ENCODE measurements around the gene ABR. TPM values are rescaled to one million over a fixed set of nuclear protein-coding genes. Genes with fewer than 3 reads are reported as not detected.

ABR gene
- total RNA-seq, 1 donor from 2014 or later = 195 TPM

DNA sequence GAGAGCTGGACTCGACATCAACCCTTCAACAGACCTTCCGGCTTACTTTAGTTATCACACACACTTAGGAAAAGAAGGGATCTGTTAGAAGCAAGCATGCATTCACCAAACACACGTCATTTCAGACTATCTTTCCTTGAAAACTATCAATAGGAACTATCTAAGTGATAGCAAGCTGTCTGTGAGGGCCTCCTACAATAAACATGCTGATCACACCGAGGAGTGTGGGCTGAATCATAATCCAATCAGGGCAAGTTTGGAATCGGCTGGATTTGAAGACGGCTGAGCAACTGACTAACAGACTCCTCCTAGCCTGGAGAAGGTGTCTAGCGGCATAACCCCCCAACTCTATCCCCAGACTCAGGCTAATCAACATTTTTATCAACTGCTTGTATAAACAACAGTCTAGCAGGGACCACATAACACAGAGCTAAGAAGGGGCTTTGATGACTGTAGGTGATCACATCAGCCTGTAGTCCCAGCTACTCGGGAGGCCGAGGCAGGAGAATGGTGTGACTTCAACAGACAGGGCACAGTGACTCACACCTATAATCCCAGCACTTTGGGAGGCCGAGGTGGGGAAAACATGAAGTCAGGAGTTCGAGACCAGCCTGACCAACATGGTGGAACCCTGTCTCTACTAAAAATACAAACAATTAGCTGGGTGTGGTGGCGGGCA is 214.3 kb downstream of the ABR start:
- H3K4me3 ChIP-seq (ENCODE audit: low read depth, low read length) = no peak overlapping the region
- DNase-seq (ENCODE audit: low read depth) = no peak
- no peak for TF ChIP-seq CTCF (conservative IDR thresholded peaks at IDR 0.05; ENCODE audit: low read depth, low read length)

GRCh38 chr17:964876-965275 is 214.9 kb downstream of the ABR start:
- no peak for DNase-seq (ENCODE audit: low read depth)
- H3K4me3 ChIP-seq (ENCODE audit: low read depth, low read length) = no peak overlapping the region
- no peak for TF ChIP-seq CTCF (conservative IDR thresholded peaks at IDR 0.05; ENCODE audit: low read depth, low read length)

GRCh38 chr17:962670-963069 is 217.1 kb downstream of the ABR start:
- H3K4me3 ChIP-seq (ENCODE audit: low read depth, low read length) = no peak overlapping the region
- no peak for DNase-seq (ENCODE audit: low read depth)
- no peak for TF ChIP-seq CTCF (conservative IDR thresholded peaks at IDR 0.05; ENCODE audit: low read depth, low read length)

GRCh38 chr17:962166-962565 is 217.6 kb downstream of the ABR start:
- no peak for DNase-seq (ENCODE audit: low read depth)
- no peak overlapping the region for H3K4me3 ChIP-seq (ENCODE audit: low read depth, low read length)
- no peak for TF ChIP-seq CTCF (conservative IDR thresholded peaks at IDR 0.05; ENCODE audit: low read depth, low read length)

DNA sequence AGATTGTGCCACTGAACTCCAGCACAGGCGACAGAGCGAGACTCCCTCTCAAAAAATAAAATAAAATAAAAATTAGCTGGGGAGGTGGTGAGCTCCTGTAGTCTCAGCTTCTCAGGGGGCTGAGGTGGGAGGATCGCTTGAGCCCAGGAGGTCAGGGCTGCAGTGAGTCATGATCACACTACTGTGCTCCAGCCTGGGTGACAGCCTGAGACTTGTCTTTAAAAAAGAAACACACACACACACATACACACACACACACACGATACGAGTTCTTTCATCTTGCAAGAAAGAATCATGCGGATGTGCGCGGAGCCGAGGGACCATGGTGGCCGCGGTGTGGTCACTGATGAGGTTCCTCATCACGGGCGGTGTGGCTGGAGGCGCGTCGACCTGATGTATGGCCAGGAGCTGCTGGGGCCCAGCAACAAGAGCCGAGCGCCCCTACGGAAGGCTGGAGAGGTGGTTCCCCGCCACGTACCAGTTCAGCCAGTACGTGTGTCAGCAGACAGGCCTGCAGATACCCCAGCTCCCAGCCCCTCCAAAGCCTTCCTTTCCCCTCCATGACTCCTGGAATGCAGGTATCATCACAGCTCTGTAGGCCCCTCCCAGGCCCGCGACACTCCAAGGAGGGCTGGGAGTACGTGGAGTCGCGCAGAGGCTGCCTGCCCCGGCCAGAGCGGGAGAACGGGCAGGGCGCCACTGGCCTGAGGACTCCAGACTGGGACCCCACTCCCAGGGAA is 220.9 kb downstream of the ABR start:
- TF ChIP-seq CTCF (conservative IDR thresholded peaks at IDR 0.05; ENCODE audit: low read depth, low read length) = no peak
- DNase-seq (ENCODE audit: low read depth) = no peak

DNA sequence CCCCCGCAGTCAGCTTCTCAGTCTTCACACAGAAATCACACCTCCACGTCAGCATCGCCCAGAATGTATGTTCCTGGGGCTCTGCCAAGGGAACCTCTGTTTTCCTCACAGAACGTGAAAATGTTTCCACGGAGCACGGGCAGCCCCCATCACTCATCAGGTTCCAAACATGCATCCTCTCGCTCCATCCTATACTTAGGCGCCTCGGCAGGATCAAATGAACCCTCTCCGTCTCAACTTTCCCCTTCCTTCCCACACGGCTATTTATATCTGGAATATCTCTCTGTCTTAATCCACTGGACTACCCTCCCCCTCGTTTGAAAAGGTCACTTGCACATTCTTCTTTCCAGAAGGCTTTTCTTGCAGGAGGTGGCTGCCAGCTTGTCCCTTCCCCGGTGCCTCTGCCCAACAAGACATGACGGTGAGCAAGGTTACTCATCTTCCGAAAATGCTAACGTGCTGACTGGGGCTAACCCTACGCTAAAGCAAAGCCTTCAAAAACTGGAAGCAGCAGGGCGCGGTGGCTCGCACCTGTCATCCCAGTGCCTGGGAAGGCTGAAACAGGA is 221.8 kb downstream of the ABR start:
- H3K4me3 ChIP-seq (ENCODE audit: low read depth, low read length) = no peak overlapping the region
- TF ChIP-seq CTCF (conservative IDR thresholded peaks at IDR 0.05; ENCODE audit: low read depth, low read length) = no peak
- DNase-seq (ENCODE audit: low read depth) = no peak

More for the DNA sequence above, 220.9 kb downstream of the ABR start:
- H3K4me3 ChIP-seq (ENCODE audit: low read depth, low read length) = no peak overlapping the region
